Gastroesophageal sphincter (tissue), 3 donors: Measurements from ENCODE around the gene PIK3R4.

Experiments used
- CTCF ChIP-seq, 4 experiments: fragments of 200-600 bp in 2 of 4; fragments of 450-650 bp in 2 of 4; sonication (generic) in 1 of 4; IDR thresholded peaks; one replicate each; pipeline ENCODE4 v1.5.1; 2017 to 2019; ENCODE audit warnings: antibody characterized with exemption in 4 of 4, mild to moderate bottlenecking in 2 of 4, moderate library complexity in 2 of 4
- POLR2A ChIP-seq, 2 donors: fragments of 450-650 bp; IDR thresholded peaks; one replicate each; pipeline ENCODE4 v1.6.1; 2017; ENCODE audit warnings: antibody characterized with exemption in 2 of 2, mild to moderate bottlenecking in 2 of 2, moderate library complexity in 1 of 2

- TF ChIP-seq CTCF (IDR thresholded peaks at IDR 0.05) = no peak
- TF ChIP-seq POLR2A (IDR thresholded peaks at IDR 0.05) = no peak
Observed at GRCh38 chr3:130737622-130738021, 9.0 kb downstream of the PIK3R4 start.
